GM12873 (cell line): ENCODE data around the gene IFITM2.

Experiments
- CTCF ChIP-seq: IDR thresholded peaks from 2 replicates; pipeline ENCODE4 v1.5.1; 2012; ENCODE audit warnings: low read depth, mild to moderate bottlenecking, moderate library complexity, low read length, control low read depth; ENCODE audit not compliant: insufficient read depth; ENCODE audit errors: missing control alignments

IFITM2 gene

GRCh38 chr11:342328-342727, 34.7 kb downstream of the IFITM2 start:
- no peak for TF ChIP-seq CTCF

- no peak for TF ChIP-seq CTCF
Observed at GRCh38 chr11:344836-345578, 37.4 kb downstream of the IFITM2 start.

GRCh38 chr11:346529-346928, 38.9 kb downstream of the IFITM2 start:
- TF ChIP-seq CTCF: no peak

- no peak for TF ChIP-seq CTCF
Observed at GRCh38 chr11:350723-351255, 43.2 kb downstream of the IFITM2 start.

- no peak for TF ChIP-seq CTCF
Observed at GRCh38 chr11:351411-351810, 43.8 kb downstream of the IFITM2 start.

- TF ChIP-seq CTCF: no peak
Observed at GRCh38 chr11:352456-353031, 44.9 kb downstream of the IFITM2 start.

GRCh38 chr11:353179-353873, 45.7 kb downstream of the IFITM2 start:
- no peak for TF ChIP-seq CTCF
